SU-DHL-6 (cell line): ENCODE measurements around the gene RPS14.

Experiments used
- H2AFZ ChIP-seq: fragments of 200-600 bp; sonication (generic); 2 replicates; pipeline ENCODE4 v1.6.1; 2014; ENCODE audit warnings: low read depth, mild to moderate bottlenecking, moderate library complexity, mixed read lengths, antibody characterized with exemption, low read length; ENCODE audit not compliant: severe bottlenecking
- H3F3A ChIP-seq: fragments of 200-600 bp; shearing (Covaris generic); 2 replicates; pipeline ENCODE4 v1.6.0; 2016; ENCODE audit warnings: antibody characterized with exemption, mild to moderate bottlenecking; ENCODE audit not compliant: insufficient read depth
- H3K27ac ChIP-seq: fragments of 200-600 bp; sonication (generic); 2 replicates; pipeline ENCODE4 v1.5.1; 2016; ENCODE audit warnings: low read depth, mild to moderate bottlenecking, low read length, moderate library complexity, mixed read lengths
- H3K27me3 ChIP-seq: fragments of 200-600 bp; sonication (generic), shearing (Covaris generic); 2 replicates; pipeline ENCODE4 v1.6.0; 2014; ENCODE audit warnings: mild to moderate bottlenecking, low read length
- H3K36me3 ChIP-seq: fragments of 200-600 bp; sonication (generic); 2 replicates; pipeline ENCODE4 v1.6.1; 2014; ENCODE audit warnings: mild to moderate bottlenecking, low read length, mixed read lengths
- H3K4me2 ChIP-seq: fragments of 300-600, 200-600 bp; shearing (Covaris generic), sonication (generic); 2 replicates; pipeline ENCODE4 v1.6.0; 2014; ENCODE audit warnings: low read length, low read depth, mild to moderate bottlenecking; ENCODE audit not compliant: poor library complexity, severe bottlenecking
- H3K4me3 ChIP-seq: fragments of 200-600 bp; sonication (generic); 2 replicates; pipeline ENCODE4 v1.5.1; 2014; ENCODE audit warnings: antibody characterized with exemption, low read length, mild to moderate bottlenecking, mixed read lengths; ENCODE audit not compliant: insufficient read depth, poor library complexity, severe bottlenecking
- H3K79me2 ChIP-seq: fragments of 200-600 bp; sonication (generic); 2 replicates; pipeline ENCODE4 v1.6.1; 2014; ENCODE audit warnings: mild to moderate bottlenecking, low read length, moderate library complexity; ENCODE audit not compliant: insufficient read depth
- H3K9ac ChIP-seq: fragments of 200-600 bp; sonication (generic); 2 replicates; pipeline ENCODE4 v1.7.0; 2014; ENCODE audit warnings: mild to moderate bottlenecking, low read length
- H3K9me2 ChIP-seq: fragments of 200-600 bp; sonication (generic); replicated peaks from 2 replicates; pipeline ENCODE4 v1.6.1; 2014; ENCODE audit warnings: low read length; ENCODE audit not compliant: insufficient read depth
- H3K9me3 ChIP-seq: fragments of 200-600 bp; sonication (generic); 2 replicates; pipeline ENCODE4 v1.6.1; 2014; ENCODE audit warnings: low read length, mixed read lengths; ENCODE audit not compliant: insufficient read depth
- H4K20me1 ChIP-seq: fragments of 200-600 bp; sonication (generic); 2 replicates; pipeline ENCODE4 v1.6.1; 2014; ENCODE audit warnings: low read depth, mild to moderate bottlenecking, antibody characterized with exemption, low read length, moderate library complexity, mixed read lengths
- EZH2phosphoT487 ChIP-seq: fragments of 200-600 bp; sonication (generic), shearing (Covaris generic); conservative IDR thresholded peaks from 2 replicates; pipeline ENCODE4 v1.6.1; 2018; ENCODE audit warnings: mild to moderate bottlenecking, antibody characterized with exemption, low read length, moderate library complexity, mixed read lengths
- TF ChIP-seq, protein P1 (sequence below): fragments of 200-600 bp; sonication (generic); IDR thresholded peaks from one replicate; pipeline ENCODE4 v1.5.1; 2017; ENCODE audit warnings: antibody characterized with exemption, mild to moderate bottlenecking, low read length, moderate library complexity; ENCODE audit not compliant: insufficient read depth, poor library complexity, severe bottlenecking

The RPS14 gene

DNA sequence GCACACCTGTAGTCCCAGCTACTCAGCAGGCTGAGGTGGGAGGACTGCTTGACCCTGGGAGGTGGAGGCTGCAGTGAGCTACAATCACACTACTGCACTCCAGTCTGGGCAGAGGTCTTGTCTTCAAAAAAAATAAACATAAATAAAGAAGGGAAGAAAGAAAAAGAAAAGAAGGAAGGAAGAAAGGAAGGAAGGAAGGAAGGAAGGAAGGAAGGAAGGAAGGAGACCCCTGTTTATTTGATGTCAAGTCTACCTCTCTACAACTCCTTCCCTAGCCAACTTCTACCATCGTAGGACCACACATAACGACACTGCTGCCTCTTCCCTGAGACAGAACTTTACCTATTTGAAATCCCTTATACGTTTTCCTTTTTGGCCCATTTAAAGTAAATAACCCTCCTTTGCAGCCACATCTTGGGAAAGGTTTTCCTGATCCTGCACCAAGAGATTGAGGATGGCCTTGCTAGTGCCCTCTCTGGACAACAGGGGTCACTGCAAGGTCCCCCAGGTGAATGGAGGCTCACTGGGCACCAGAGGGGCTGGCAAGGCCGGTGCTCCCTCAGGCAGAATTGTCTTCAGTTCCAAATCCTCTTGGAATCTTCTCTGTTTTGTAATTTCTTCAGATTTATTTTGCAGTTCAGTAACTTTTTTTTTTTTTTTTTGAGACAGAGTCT lies 10.5 kb downstream of the RPS14 start:
- TF ChIP-seq EZH2phosphoT487: no peak
- TF ChIP-seq, protein P1, sequence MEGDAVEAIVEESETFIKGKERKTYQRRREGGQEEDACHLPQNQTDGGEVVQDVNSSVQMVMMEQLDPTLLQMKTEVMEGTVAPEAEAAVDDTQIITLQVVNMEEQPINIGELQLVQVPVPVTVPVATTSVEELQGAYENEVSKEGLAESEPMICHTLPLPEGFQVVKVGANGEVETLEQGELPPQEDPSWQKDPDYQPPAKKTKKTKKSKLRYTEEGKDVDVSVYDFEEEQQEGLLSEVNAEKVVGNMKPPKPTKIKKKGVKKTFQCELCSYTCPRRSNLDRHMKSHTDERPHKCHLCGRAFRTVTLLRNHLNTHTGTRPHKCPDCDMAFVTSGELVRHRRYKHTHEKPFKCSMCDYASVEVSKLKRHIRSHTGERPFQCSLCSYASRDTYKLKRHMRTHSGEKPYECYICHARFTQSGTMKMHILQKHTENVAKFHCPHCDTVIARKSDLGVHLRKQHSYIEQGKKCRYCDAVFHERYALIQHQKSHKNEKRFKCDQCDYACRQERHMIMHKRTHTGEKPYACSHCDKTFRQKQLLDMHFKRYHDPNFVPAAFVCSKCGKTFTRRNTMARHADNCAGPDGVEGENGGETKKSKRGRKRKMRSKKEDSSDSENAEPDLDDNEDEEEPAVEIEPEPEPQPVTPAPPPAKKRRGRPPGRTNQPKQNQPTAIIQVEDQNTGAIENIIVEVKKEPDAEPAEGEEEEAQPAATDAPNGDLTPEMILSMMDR: peak; percentile 21
- Histone ChIP-seq H3K9ac (no peak overlapping the region), H3K4me3 (no peak overlapping the region), H3K79me2 (no peaks in the 10 kb centered on the region), H3K9me2 (no peaks in the 10 kb centered on the region), H3K9me3 (no peaks in the 10 kb centered on the region), H4K20me1 (peaks cover 4% of the 10 kb centered on the region; the same call in 1 of the 2 replicates), H3K27ac (no peak overlapping the region), H3K36me3 (peaks cover 7% of the 10 kb centered on the region), H3K27me3 (no peaks in the 10 kb centered on the region), H3K4me2 (no peak overlapping the region), H3F3A (peaks cover 34% of the 10 kb centered on the region), H2AFZ (no peak overlapping the region)

DNA sequence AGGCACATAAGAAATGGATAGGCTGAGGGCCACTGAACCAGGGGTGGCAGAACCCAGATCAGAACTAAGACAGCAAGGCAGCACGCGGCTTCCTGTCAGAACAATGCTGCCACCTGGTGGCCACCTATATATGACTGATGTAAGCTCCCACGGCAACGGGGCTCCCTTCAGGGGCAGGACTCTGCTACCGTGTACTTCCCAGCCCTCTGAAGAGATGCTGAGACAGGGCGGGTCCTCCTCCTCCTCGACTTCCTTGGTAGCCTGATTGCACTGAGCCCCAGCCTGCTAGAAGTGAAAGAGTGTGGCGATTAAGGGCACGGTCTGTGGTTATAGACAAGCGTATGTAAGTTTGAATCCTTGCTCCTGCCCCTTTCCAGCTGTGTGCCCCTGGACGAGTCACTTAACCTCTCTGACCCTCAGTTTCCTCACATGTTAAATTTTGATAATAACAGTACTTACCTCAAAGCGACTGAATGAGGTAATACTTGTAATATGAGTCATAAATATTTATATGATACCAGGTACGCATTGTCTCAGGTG lies 13.3 kb downstream of the RPS14 start:
- H3K27ac ChIP-seq: no peak overlapping the region
- H3K9me3 ChIP-seq: no peaks in the 10 kb centered on the region
- TF ChIP-seq, protein P1: peak; percentile 51
- no peak for TF ChIP-seq EZH2phosphoT487
- peak overlapping the region; percentile 62 for H2AFZ ChIP-seq
- no peak overlapping the region for H3K9ac ChIP-seq
- no peaks in the 10 kb centered on the region for H3K27me3 ChIP-seq
- H3K79me2 ChIP-seq: no peaks in the 10 kb centered on the region
- no peaks in the 10 kb centered on the region for H3K36me3 ChIP-seq
- no peaks in the 10 kb centered on the region for H4K20me1 ChIP-seq
- H3K4me2 ChIP-seq: no peak overlapping the region
- H3K4me3 ChIP-seq: no peak overlapping the region
- peaks cover 11% of the 10 kb centered on the region; the same call in 1 of the 2 replicates for H3F3A ChIP-seq
- H3K9me2 ChIP-seq: no peaks in the 10 kb centered on the region

DNA sequence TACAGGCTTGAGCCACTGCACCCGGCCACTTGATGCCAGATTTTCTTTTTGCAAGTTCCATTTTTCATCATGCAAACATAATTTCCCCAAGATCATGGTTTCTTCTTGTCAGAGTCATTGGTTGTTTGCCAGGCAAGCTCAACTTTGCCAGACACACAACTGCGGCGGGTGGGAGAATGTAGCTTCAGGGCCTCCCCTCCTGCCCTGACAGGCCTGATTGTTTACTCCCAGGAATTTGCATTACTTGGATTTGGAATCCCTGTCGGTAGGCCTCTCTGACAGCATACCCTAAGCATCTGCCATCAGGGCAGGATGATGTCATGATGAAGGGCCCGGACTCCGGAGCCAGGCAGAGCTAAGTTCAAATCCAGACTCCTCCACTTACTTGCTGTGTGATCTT lies 15.1 kb downstream of the RPS14 start:
- Histone ChIP-seq H3K4me3 (no peak overlapping the region), H4K20me1 (no peaks in the 10 kb centered on the region), H3K79me2 (no peaks in the 10 kb centered on the region), H3K9me3 (no peaks in the 10 kb centered on the region), H3K9me2 (no peaks in the 10 kb centered on the region), H3K27me3 (no peaks in the 10 kb centered on the region), H3F3A (peaks cover 6% of the 10 kb centered on the region; the same call in 1 of the 2 replicates), H3K27ac (no peak overlapping the region), H2AFZ (no peak overlapping the region), H3K4me2 (no peak overlapping the region), H3K36me3 (no peaks in the 10 kb centered on the region), H3K9ac (no peak overlapping the region)
- TF ChIP-seq, protein P1: no peak
- TF ChIP-seq EZH2phosphoT487: no peak
